Ishikawa (cell line): Measurements from ENCODE around the gene VIPAS39.

Source experiments
- CEBPB ChIP-seq: IDR thresholded peaks from 2 replicates; pipeline ENCODE4 v1.6.1; 2012
- CREB1 ChIP-seq: IDR thresholded peaks from 2 replicates; pipeline ENCODE4 v1.6.1; 2012; ENCODE audit warnings: low read depth
- EGR1 ChIP-seq: IDR thresholded peaks from 2 replicates; pipeline ENCODE4 v1.6.1; 2012
- EP300 ChIP-seq: IDR thresholded peaks from 2 replicates; pipeline ENCODE4 v1.6.1; 2012; ENCODE audit warnings: borderline replicate concordance
- FOXM1 ChIP-seq: IDR thresholded peaks from 2 replicates; pipeline ENCODE4 v1.6.1; 2012; ENCODE audit warnings: low read depth, borderline replicate concordance
- NFIC ChIP-seq: IDR thresholded peaks from 2 replicates; pipeline ENCODE4 v1.6.1; 2012
- RAD21 ChIP-seq: IDR thresholded peaks from 2 replicates; pipeline ENCODE4 v1.6.1; 2012; ENCODE audit warnings: low read depth
- TAF1 ChIP-seq: IDR thresholded peaks from 2 replicates; pipeline ENCODE4 v1.6.1; 2012; ENCODE audit warnings: low read depth, mild to moderate bottlenecking
- TCF12 ChIP-seq: IDR thresholded peaks from 2 replicates; pipeline ENCODE4 v1.6.1; 2012; ENCODE audit warnings: low read depth
- TEAD4 ChIP-seq: IDR thresholded peaks from 2 replicates; pipeline ENCODE4 v1.6.1; 2012
- YY1 ChIP-seq: IDR thresholded peaks from 2 replicates; pipeline ENCODE4 v1.6.1; 2012; ENCODE audit warnings: low read depth
- ZBTB7A ChIP-seq: IDR thresholded peaks from 2 replicates; pipeline ENCODE4 v1.6.1; 2012; ENCODE audit warnings: low read depth
- TF ChIP-seq, protein P1 (sequence below): IDR thresholded peaks from 2 replicates; pipeline ENCODE4 v1.6.1; 2012
- TF ChIP-seq, protein P2 (sequence below): IDR thresholded peaks from 2 replicates; pipeline ENCODE4 v1.6.1; 2012; ENCODE audit warnings: low read depth, mild to moderate bottlenecking
- TF ChIP-seq, protein P3 (sequence below): IDR thresholded peaks from 2 replicates; pipeline ENCODE4 v1.6.1; 2012

The VIPAS39 gene

DNA sequence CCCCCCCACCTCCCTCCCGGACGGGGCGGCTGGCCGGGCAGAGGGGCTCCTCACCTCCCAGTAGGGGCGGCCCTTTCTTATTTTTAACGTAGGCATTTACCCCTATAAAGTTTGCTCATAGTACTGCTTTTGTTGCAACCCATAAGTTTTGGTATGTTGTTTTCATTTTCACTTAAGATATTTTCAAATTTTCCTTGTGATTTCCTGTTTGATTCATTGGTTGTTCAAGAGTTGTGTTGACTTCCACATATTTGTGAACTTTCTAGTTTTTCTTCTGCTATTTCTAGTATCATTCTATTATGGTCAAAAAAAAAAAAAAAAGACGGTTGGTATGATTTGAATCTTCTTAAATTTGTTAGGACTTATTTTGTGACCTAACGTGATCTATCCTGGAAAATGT, 40.6 kb downstream of the VIPAS39 start:
- TF ChIP-seq, protein P1, sequence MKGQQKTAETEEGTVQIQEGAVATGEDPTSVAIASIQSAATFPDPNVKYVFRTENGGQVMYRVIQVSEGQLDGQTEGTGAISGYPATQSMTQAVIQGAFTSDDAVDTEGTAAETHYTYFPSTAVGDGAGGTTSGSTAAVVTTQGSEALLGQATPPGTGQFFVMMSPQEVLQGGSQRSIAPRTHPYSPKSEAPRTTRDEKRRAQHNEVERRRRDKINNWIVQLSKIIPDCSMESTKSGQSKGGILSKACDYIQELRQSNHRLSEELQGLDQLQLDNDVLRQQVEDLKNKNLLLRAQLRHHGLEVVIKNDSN = no peak
- no peak for TF ChIP-seq EP300

DNA sequence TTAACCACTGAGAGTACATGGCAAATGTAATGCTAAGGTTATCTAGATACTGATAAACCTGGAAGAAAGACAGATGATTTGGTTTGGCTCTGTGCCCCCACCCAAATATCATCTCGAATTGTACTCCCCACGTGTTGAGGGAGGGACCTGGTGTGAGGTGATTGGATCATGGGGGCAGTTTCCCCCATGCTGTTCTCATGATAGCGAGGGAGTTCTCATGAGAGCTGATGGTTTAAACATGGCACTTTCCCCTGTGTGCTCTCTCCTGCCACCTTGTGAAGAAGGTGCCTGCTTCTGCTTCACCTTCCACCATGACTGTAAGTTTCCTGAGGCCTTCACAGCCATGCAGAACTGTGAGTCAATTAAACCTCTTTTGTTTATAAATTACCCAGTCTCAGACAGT, 48.3 kb downstream of the VIPAS39 start:
- TF ChIP-seq, protein P2, sequence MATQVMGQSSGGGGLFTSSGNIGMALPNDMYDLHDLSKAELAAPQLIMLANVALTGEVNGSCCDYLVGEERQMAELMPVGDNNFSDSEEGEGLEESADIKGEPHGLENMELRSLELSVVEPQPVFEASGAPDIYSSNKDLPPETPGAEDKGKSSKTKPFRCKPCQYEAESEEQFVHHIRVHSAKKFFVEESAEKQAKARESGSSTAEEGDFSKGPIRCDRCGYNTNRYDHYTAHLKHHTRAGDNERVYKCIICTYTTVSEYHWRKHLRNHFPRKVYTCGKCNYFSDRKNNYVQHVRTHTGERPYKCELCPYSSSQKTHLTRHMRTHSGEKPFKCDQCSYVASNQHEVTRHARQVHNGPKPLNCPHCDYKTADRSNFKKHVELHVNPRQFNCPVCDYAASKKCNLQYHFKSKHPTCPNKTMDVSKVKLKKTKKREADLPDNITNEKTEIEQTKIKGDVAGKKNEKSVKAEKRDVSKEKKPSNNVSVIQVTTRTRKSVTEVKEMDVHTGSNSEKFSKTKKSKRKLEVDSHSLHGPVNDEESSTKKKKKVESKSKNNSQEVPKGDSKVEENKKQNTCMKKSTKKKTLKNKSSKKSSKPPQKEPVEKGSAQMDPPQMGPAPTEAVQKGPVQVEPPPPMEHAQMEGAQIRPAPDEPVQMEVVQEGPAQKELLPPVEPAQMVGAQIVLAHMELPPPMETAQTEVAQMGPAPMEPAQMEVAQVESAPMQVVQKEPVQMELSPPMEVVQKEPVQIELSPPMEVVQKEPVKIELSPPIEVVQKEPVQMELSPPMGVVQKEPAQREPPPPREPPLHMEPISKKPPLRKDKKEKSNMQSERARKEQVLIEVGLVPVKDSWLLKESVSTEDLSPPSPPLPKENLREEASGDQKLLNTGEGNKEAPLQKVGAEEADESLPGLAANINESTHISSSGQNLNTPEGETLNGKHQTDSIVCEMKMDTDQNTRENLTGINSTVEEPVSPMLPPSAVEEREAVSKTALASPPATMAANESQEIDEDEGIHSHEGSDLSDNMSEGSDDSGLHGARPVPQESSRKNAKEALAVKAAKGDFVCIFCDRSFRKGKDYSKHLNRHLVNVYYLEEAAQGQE = no peak
- TF ChIP-seq, protein P1 = no peak
- no peak for TF ChIP-seq TCF12
- TF ChIP-seq RAD21 = peak; percentile 31; the same call in 1 of the 2 replicates
- TF ChIP-seq TAF1 = no peak
- no peak for TF ChIP-seq ZBTB7A

DNA sequence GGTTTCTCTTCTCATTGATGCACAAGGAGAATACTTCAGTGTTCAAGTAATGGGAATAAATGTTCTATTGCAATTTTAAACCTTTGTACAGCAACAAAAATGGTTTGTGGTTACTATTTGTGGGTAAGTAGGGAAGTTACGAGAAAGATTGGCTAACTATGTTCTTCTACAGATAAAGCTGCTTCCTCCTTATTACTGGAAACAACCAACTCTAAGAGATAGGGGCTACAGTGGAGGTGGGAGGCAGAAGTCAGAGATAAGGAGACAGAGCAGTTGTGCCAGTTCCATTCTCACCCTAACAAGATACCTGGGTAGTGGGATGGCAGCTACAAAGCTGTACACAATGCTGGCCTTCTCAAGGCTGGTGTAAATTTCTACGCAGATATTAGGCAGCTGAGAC, 50.2 kb downstream of the VIPAS39 start:
- TF ChIP-seq, protein P1 = no peak

DNA sequence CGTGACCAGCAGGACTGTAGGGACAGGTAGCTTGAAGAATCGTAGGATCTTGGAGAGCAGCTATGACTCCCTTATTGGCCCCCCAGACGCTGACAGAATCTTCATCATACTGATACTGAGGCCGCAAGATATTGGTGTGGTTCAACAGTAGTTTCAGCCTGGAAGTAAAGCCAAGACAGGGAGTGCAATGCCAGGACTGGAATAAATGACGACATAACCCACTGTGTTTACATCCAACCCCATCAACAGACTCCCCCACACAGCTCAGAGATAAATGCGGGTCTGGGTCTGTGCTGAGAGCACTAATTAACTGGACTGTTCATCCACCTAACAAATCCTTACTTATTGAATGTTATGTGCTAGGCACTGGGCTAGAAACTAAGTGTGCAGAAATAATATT, 50.7 kb downstream of the VIPAS39 start:
- TF ChIP-seq EGR1 (no peak), CREB1 (no peak), TCF12 (no peak), YY1 (no peak), FOXM1 (no peak)
- TF ChIP-seq, protein P1 = no peak
- TF ChIP-seq, protein P3, sequence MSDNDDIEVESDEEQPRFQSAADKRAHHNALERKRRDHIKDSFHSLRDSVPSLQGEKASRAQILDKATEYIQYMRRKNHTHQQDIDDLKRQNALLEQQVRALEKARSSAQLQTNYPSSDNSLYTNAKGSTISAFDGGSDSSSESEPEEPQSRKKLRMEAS = no peak

DNA sequence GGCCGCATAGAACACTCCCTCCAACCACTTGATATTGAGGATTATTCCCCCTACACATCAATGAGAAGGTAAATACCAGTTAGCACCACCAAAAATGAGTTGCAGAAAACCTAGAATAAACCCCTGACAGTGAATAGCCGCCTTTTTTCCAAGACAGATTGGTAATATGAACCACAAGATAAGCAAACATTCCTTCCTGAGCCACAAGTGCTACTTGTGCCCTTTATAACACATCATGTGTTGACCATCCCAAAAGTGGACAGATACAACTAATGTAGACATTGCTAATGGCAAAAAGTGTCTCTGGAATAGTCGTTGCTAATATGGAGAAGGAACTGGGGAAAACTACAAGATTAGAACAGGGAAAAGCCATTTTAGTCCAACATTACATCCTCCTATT, 51.3 kb downstream of the VIPAS39 start:
- TF ChIP-seq ZBTB7A = no peak
- no peak for TF ChIP-seq TEAD4
- TF ChIP-seq FOXM1 = no peak
- no peak for TF ChIP-seq YY1
- TF ChIP-seq NFIC = no peak
- no peak for TF ChIP-seq TAF1
- TF ChIP-seq, protein P2 = no peak
- TF ChIP-seq, protein P1 = no peak
- no peak for TF ChIP-seq RAD21

DNA sequence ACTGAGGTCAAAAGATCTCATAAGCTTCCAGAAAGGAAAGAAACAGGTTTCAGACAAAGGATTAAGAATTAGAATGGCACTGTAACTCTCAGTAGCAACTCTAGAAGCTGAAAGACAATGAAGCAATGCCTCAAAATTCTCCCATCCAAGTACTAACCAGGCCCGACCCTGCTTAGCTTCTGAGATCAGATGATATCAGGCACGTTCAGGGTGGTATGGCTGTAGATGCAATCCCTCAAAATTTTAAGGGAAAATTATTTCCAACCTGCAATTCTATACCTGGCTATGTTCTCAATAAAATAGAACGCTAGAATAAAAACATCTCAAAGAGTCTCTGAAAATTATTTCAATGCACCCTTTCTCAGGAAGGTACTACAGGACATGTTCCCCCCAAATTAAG, 53.6 kb downstream of the VIPAS39 start:
- TF ChIP-seq RAD21 = no peak
- no peak for TF ChIP-seq ZBTB7A

DNA sequence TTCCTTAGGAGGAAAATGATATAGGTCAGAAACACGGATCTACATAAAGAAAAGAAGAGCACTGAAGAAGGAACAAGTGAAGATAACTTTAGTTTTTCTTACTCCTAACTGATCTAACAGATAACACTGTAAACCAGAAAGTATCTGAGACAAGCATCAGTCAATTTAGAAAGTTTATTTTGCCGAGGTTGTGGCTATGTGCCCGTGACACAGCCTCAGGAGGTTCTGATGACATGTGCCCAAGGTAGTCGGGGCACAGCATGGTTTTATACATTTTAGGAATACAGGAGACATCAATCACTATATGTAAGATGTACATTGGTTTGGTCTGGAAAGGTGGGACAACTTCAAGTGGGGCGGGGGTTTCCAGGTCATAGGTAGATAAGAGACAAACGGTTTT, 57.2 kb downstream of the VIPAS39 start:
- TF ChIP-seq TEAD4 = no peak
- TF ChIP-seq YY1 = no peak
- TF ChIP-seq, protein P1 = no peak
- no peak for TF ChIP-seq CEBPB
- no peak for TF ChIP-seq CREB1
- no peak for TF ChIP-seq FOXM1
- no peak for TF ChIP-seq NFIC
- TF ChIP-seq RAD21 = no peak
- TF ChIP-seq TCF12 = no peak
- no peak for TF ChIP-seq EGR1
- TF ChIP-seq, protein P2 = no peak
- TF ChIP-seq EP300 = no peak
- TF ChIP-seq ZBTB7A = no peak
- TF ChIP-seq, protein P3 = no peak
